B cell (primary cell): Measurements from ENCODE around the gene PODN. TPM values are rescaled to one million over a fixed set of nuclear protein-coding genes. Genes with fewer than 3 reads are reported as not detected.

Experiments
- ATAC-seq: fragments of 200-7000 bp; cut with Tn5 transposase; one replicate; pipeline ENCODE4 v1.10.0; 2021; ENCODE audit warnings: low read depth, mild to moderate bottlenecking, moderate number of reproducible peaks, moderate library complexity
- CTCF ChIA-PET: fragments of 350-600 bp; sonication (Branson Sonifier 250); formaldehyde crosslinking; loops from one replicate; lab custom pipeline; 2021; ENCODE audit warnings: antibody characterized with exemption, inconsistent platforms; lab: Charles Lee
- POLR2A ChIA-PET: fragments of 350-600 bp; sonication (Branson Sonifier 250); formaldehyde crosslinking; loops from one replicate; lab custom pipeline; 2021; ENCODE audit warnings: antibody characterized with exemption; lab: Charles Lee
- DNase-seq: peaks from one replicate; pipeline ENCODE4 v3.0.0; 2013
- H2AFZ ChIP-seq: 2 replicates; pipeline ENCODE4 v1.6.1; 2012; ENCODE audit warnings: mild to moderate bottlenecking, low read depth, low read length; ENCODE audit not compliant: insufficient read depth, poor library complexity, severe bottlenecking
- H3K27ac ChIP-seq, 2 donors: 1 replicate in 1 of 2; 2 replicates in 1 of 2; pipeline ENCODE4 v1.5.1; 2012 to 2013; ENCODE audit warnings: low read length in 2 of 2, mild to moderate bottlenecking in 2 of 2, moderate library complexity in 1 of 2
- H3K27me3 ChIP-seq, 4 experiments: fragments of 200-600 bp in 1 of 4; sonication (generic) in 1 of 4; replicated peaks in 1 of 4; 1 replicate in 2 of 4; 2 replicates in 2 of 4; pipeline versions ENCODE4 v1.6.1 to v1.7.0; 2013 to 2016; ENCODE audit warnings: low read length in 3 of 4, mild to moderate bottlenecking in 2 of 4, mixed read lengths in 1 of 4, moderate library complexity in 1 of 4; ENCODE audit not compliant: insufficient read depth in 4 of 4, control insufficient read depth in 3 of 4; ENCODE audit errors: control extremely low read depth in 1 of 4
- H3K36me3 ChIP-seq, 2 experiments: replicated peaks in 1 of 2; 1 replicate in 1 of 2; 2 replicates in 1 of 2; pipeline versions ENCODE4 v1.6.1 to v1.7.1; 2013; ENCODE audit warnings: low read length in 1 of 2; ENCODE audit not compliant: insufficient read depth in 2 of 2, control insufficient read depth in 1 of 2; ENCODE audit errors: control extremely low read depth in 1 of 2, extremely low read depth in 1 of 2
- H3K4me1 ChIP-seq, 2 donors: fragments of 200-600 bp in 1 of 2; sonication (generic) in 1 of 2; 1 replicate in 1 of 2; 2 replicates in 1 of 2; pipeline versions ENCODE4 v1.5.1 to v1.6.1; 2013 to 2017; ENCODE audit warnings: low read length in 2 of 2; ENCODE audit not compliant: control insufficient read depth in 2 of 2, insufficient read depth in 2 of 2
- H3K4me2 ChIP-seq: replicated peaks from 2 replicates; pipeline ENCODE3; 2012; ENCODE audit warnings: mild to moderate bottlenecking, low read depth, low read length; ENCODE audit not compliant: poor library complexity, severe bottlenecking
- H3K4me3 ChIP-seq, 5 experiments: fragments of 200-600 bp in 1 of 5; sonication (generic) in 1 of 5; 1 replicate in 3 of 5; 2 replicates in 2 of 5; pipeline versions ENCODE4 v1.5.1 to v1.7.0; 2011 to 2016; ENCODE audit warnings: low read length in 4 of 5, mild to moderate bottlenecking in 4 of 5, low read depth in 2 of 5, control low read depth in 1 of 5, moderate library complexity in 1 of 5; ENCODE audit not compliant: insufficient read depth in 1 of 5; ENCODE audit errors: control extremely low read depth in 1 of 5, extremely low read depth in 1 of 5
- H3K79me2 ChIP-seq: fragments of 200-600 bp; sonication (generic); one replicate; pipeline ENCODE4 v1.6.0; 2016; ENCODE audit warnings: low read length; ENCODE audit not compliant: control insufficient read depth, insufficient read depth
- H3K9ac ChIP-seq: fragments of 200-600 bp; sonication (generic); 2 replicates; pipeline ENCODE4 v1.6.1; 2017; ENCODE audit warnings: mild to moderate bottlenecking, low read length, moderate library complexity
- H3K9me3 ChIP-seq, 3 donors: one replicate each; pipeline versions ENCODE4 v1.6.1 to v1.7.1; 2013; ENCODE audit warnings: low read length in 2 of 3; ENCODE audit not compliant: control insufficient read depth in 2 of 3, insufficient read depth in 1 of 3; ENCODE audit errors: control extremely low read depth in 1 of 3
- H4K20me1 ChIP-seq: 2 replicates; pipeline ENCODE4 v1.6.0; 2012; ENCODE audit warnings: mild to moderate bottlenecking, low read length; ENCODE audit not compliant: insufficient read depth, control insufficient read depth, poor library complexity, severe bottlenecking
- H3K27ac Mint-ChIP-seq: one replicate; pipeline ENCODE4 v1.8.0; 2021; ENCODE audit warnings: mixed read lengths
- H3K27me3 Mint-ChIP-seq: one replicate; pipeline ENCODE4 v1.8.0; 2021; ENCODE audit warnings: mixed read lengths
- H3K4me1 Mint-ChIP-seq: one replicate; pipeline ENCODE4 v1.8.0; 2021; ENCODE audit warnings: mixed read lengths
- H3K4me3 Mint-ChIP-seq: one replicate; pipeline ENCODE4 v1.8.0; 2021; ENCODE audit warnings: mixed read lengths
- H3K9me3 Mint-ChIP-seq: one replicate; pipeline ENCODE4 v1.8.0; 2022; ENCODE audit warnings: mixed read lengths; ENCODE audit not compliant: insufficient read depth
- CTCF ChIP-seq: fragments of 200-600 bp; IDR thresholded peaks from one replicate; pipeline ENCODE4 v1.8.0; 2022; ENCODE audit warnings: antibody characterized with exemption, mild to moderate bottlenecking
- EZH2 ChIP-seq: IDR thresholded peaks from 2 replicates; pipeline ENCODE4 v1.6.1; 2012; ENCODE audit warnings: borderline replicate concordance, low read depth, mild to moderate bottlenecking, moderate library complexity, low read length; ENCODE audit not compliant: insufficient read depth, poor library complexity, severe bottlenecking
- WGBS: methylation state at CpG from one replicate; pipeline ENCODE4 v1.1.5; 2013; ENCODE audit warnings: missing lambda C conversion rate; ENCODE audit not compliant: insufficient coverage; 5-methylcytosine and 5-hydroxymethylcytosine counted together
- intact Hi-C: fragments of 100-400 bp; cut with micrococcal nuclease; formaldehyde crosslinking; loops from one replicate; pipeline ENCODE4 v1.10.0; 2022
- polyA plus RNA-seq: library from polyadenylated mRNA; depleted of rRNA; stranded (reverse); fragments of >200 nt; gene quantifications from 2 replicates; pipeline ENCODE4 v1.2.3, GENCODE V29; 2012
- total RNA-seq, 2 donors: library from RNA; stranded (reverse); fragments of 120-200 nt in 1 of 2; gene quantifications; 1 replicate in 1 of 2; 2 replicates in 1 of 2; pipeline versions ENCODE4 v1.2.3 to v1.2.4, GENCODE V29; 2013 to 2022

Gene PODN
- total and polyA plus RNA-seq, 2 donors (not counting 1 experiment from before 2014, with no cell fraction given), result not detected

- TF ChIP-seq EZH2, result no peak
- TF ChIP-seq CTCF, result no peak
- Histone ChIP-seq H3K4me2 (no peak overlapping the region), H3K27me3 (no peaks in the 10 kb centered on the region), H3K79me2 (no peaks in the 10 kb centered on the region), H2AFZ (no peak overlapping the region), H3K27ac (no peak overlapping the region), H3K9ac (no peak overlapping the region), H3K36me3 (no peaks in the 10 kb centered on the region), H4K20me1 (no peaks in the 10 kb centered on the region), H3K9me3 (no peaks in the 10 kb centered on the region), H3K4me3 (no peak overlapping the region), H3K4me1 (no peaks in the 10 kb centered on the region)
- intact Hi-C loops, result no loop called here
- no peak overlapping the region for H3K27ac Mint-ChIP-seq
- DNase-seq (no peak), ATAC-seq (no peak)
- ChIA-PET POLR2A (no interaction called here), CTCF (no interaction called here)
- peaks cover 13% of the 10 kb centered on the region for H3K27me3 Mint-ChIP-seq
- H3K4me1 Mint-ChIP-seq, result no peaks in the 10 kb centered on the region
- no peak overlapping the region for H3K4me3 Mint-ChIP-seq
- no peaks in the 10 kb centered on the region for H3K9me3 Mint-ChIP-seq
- 90% methylated on average over 17 of the region's 19 CpGs for WGBS
Observed at GRCh38 chr1:53123453-53124140, 61.6 kb downstream of the PODN start.

GRCh38 chr1:53125122-53125521 is 63.1 kb downstream of the PODN start:
- H3K27ac Mint-ChIP-seq, result no peak overlapping the region
- Histone ChIP-seq H3K79me2 (no peaks in the 10 kb centered on the region), H3K4me1 (no peaks in the 10 kb centered on the region), H2AFZ (no peak overlapping the region), H4K20me1 (no peaks in the 10 kb centered on the region), H3K27me3 (no peaks in the 10 kb centered on the region), H3K9ac (no peak overlapping the region), H3K4me3 (no peak overlapping the region), H3K4me2 (no peak overlapping the region), H3K36me3 (no peaks in the 10 kb centered on the region), H3K27ac (no peak overlapping the region), H3K9me3 (no peaks in the 10 kb centered on the region)
- ATAC-seq (no peak), DNase-seq (no peak)
- H3K9me3 Mint-ChIP-seq, result no peaks in the 10 kb centered on the region
- CTCF ChIA-PET, result no interaction called here
- WGBS, result 93% methylated on average over 5 of the region's 6 CpGs
- H3K4me3 Mint-ChIP-seq, result no peak overlapping the region
- TF ChIP-seq CTCF, result no peak
- no peak for TF ChIP-seq EZH2
- H3K4me1 Mint-ChIP-seq, result no peaks in the 10 kb centered on the region
- intact Hi-C loops, result no loop called here
- peaks cover 13% of the 10 kb centered on the region for H3K27me3 Mint-ChIP-seq
- POLR2A ChIA-PET, result no interaction called here
